Measurements from ENCODE around the gene ARID5B. TPM values are rescaled to one million over a fixed set of nuclear protein-coding genes. Genes with fewer than 3 reads are reported as not detected.
A peak's percentile ranks its signal among the peaks of the same experiment; 100 is the strongest.

ARID5B gene
- total RNA-seq, 1 experiment from 2014 or later, result 0.04 TPM

DNA sequence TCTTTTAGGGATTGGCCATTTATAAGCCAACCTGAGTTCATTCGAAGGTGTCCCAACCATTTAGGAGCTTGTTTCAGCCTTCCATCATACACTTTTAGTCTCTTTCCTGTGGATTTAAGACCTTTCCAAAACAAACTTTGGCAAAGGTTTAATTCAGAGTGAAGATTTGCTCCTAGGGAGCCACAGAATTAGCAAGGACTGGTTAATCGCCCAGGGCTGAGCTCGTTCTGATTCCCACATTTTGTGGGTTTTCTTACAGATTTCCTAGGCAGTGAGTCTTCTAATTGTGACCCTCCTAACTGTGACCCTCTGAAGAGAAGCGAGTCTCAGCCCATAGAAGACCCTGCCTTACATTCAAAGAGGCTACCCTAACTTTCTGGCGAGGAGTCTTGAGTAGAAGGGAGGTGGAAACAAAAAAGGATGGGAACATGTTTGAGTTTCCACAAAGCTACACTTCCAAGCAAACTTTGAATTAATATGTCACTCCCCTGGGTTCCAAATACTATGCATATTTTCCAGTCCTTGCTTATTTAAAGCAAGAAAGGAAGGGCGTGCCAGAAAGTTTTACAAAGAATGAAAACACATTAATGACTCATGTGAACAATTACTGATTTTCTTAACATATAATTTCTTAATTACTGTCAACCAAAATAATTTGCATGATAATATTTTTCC lies 118.3 kb downstream of the ARID5B start:
- Histone ChIP-seq H2BK12ac (ENCODE audit: insufficient read length, low read depth, low read length) (no peak overlapping the region), H3K79me1 (ENCODE audit: insufficient read depth, low read depth, low read length, poor library complexity, severe bottlenecking) (no peaks in the 10 kb centered on the region), H2AFZ (ENCODE audit: low read length) (no peak overlapping the region), H3K9me3 (ENCODE audit: control insufficient read depth, low read depth, low read length) (no peaks in the 10 kb centered on the region), H3K4ac (ENCODE audit: low read depth, low read length) (no peak overlapping the region), H3K27ac (ENCODE audit: insufficient read length, low read depth, low read length) (no peak overlapping the region), H3K14ac (ENCODE audit: insufficient read depth, low read length) (no peak overlapping the region), H4K8ac (replicated peaks; ENCODE audit: insufficient read length, low read depth, low read length) (no peak overlapping the region), H2BK120ac (ENCODE audit: low read depth, low read length, poor library complexity, severe bottlenecking) (no peak overlapping the region), H2BK20ac (ENCODE audit: low read depth, low read length, poor library complexity, severe bottlenecking) (no peak overlapping the region), H3K4me2 (ENCODE audit: insufficient read depth, insufficient read length, low read length) (no peak overlapping the region), H3K9ac (ENCODE audit: extremely low read depth, insufficient read length, low read length) (no peak overlapping the region), H3K27me3 (ENCODE audit: insufficient read depth, low read length) (no peaks in the 10 kb centered on the region), H4K20me1 (ENCODE audit: control insufficient read depth, insufficient read depth, insufficient read length) (no peaks in the 10 kb centered on the region), H4K91ac (ENCODE audit: insufficient read length, low read depth, low read length) (no peak overlapping the region), H3K56ac (ENCODE audit: insufficient read length, low read depth, low read length) (no peak overlapping the region), H3K23me2 (ENCODE audit: insufficient read length, low read depth, low read length, poor library complexity, severe bottlenecking) (no peaks in the 10 kb centered on the region), H3K4me1 (ENCODE audit: insufficient read depth, low read length) (peaks cover 12% of the 10 kb centered on the region; the same call in 1 of the 2 replicates), H3T11ph (ENCODE audit: low read length) (no peak overlapping the region), H2AK5ac (ENCODE audit: insufficient read length, low read length) (no peak overlapping the region), H3K23ac (ENCODE audit: insufficient read length, low read depth, low read length) (no peak overlapping the region), H2BK5ac (ENCODE audit: insufficient read length, low read length) (no peak overlapping the region), H3K18ac (ENCODE audit: insufficient read length, low read depth, low read length) (no peak overlapping the region), H4K5ac (ENCODE audit: insufficient read length, low read depth, low read length) (no peak overlapping the region), H2BK15ac (ENCODE audit: low read depth, low read length) (no peak overlapping the region), H3K79me2 (ENCODE audit: insufficient read depth, low read length) (no peaks in the 10 kb centered on the region)
- no CpG with 5 or more reads among the region's 6 CpGs for WGBS (ENCODE audit: extremely low coverage, insufficient read length, low lambda C conversion rate)
- no peak overlapping the region for H3K4me3 Mint-ChIP-seq
- H3K27me3 Mint-ChIP-seq (ENCODE audit: low read depth), result no peaks in the 10 kb centered on the region
- no peaks in the 10 kb centered on the region for H3K36me3 Mint-ChIP-seq (ENCODE audit: insufficient read depth in 1 of 3, low read depth in 3 of 3)
- TF ChIP-seq, protein P1, sequence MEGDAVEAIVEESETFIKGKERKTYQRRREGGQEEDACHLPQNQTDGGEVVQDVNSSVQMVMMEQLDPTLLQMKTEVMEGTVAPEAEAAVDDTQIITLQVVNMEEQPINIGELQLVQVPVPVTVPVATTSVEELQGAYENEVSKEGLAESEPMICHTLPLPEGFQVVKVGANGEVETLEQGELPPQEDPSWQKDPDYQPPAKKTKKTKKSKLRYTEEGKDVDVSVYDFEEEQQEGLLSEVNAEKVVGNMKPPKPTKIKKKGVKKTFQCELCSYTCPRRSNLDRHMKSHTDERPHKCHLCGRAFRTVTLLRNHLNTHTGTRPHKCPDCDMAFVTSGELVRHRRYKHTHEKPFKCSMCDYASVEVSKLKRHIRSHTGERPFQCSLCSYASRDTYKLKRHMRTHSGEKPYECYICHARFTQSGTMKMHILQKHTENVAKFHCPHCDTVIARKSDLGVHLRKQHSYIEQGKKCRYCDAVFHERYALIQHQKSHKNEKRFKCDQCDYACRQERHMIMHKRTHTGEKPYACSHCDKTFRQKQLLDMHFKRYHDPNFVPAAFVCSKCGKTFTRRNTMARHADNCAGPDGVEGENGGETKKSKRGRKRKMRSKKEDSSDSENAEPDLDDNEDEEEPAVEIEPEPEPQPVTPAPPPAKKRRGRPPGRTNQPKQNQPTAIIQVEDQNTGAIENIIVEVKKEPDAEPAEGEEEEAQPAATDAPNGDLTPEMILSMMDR (conservative IDR thresholded peaks at IDR 0.05), result no peak
- H3K4me1 Mint-ChIP-seq, result peaks cover 24 to 25% of the 10 kb centered on the region in 2 experiments
- no peak for DNase-seq
- H3K9me3 Mint-ChIP-seq, result no peaks in the 10 kb centered on the region
- peak overlapping the region in 1 of 3 experiments; percentile 44; a peak in 2 of 7 replicates for H3K27ac Mint-ChIP-seq
